ENCODE data around the gene FBLN1.
"Not testable (repeated sequence)": the region's sequence is repeated elsewhere in the genome, so short reads cannot be mapped to it uniquely, and the experiment has no call there.

Gene FBLN1

DNA sequence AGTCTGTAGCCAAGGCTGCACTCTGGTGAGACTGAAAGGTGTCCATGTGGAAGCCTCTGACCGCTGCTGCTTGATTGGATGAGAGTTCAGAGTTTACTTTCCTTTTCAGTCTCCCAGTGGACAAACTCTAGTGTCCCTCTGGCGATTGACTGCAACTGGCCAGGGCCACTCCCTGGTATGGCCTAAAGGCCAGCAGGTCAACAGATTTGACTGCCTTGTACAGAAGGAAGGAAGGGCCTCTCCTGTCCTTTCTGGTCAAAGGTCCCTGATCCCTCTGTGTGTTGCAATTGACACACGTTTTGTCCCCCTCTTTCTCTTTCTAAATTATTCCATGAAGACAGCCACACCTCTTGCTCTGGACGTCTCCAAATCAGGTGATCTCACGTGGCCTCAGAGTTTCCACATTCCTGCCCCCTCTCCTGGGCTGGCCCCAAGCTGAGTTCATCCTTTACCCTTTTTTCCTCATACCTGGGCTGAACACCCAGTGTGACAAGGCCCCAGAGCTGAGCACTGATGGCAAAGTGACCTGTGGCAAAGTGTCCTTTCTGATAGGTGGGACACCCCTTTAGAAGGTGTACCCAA lies 18.7 kb upstream of the FBLN1 start:
- TF ChIP-seq, protein P1, sequence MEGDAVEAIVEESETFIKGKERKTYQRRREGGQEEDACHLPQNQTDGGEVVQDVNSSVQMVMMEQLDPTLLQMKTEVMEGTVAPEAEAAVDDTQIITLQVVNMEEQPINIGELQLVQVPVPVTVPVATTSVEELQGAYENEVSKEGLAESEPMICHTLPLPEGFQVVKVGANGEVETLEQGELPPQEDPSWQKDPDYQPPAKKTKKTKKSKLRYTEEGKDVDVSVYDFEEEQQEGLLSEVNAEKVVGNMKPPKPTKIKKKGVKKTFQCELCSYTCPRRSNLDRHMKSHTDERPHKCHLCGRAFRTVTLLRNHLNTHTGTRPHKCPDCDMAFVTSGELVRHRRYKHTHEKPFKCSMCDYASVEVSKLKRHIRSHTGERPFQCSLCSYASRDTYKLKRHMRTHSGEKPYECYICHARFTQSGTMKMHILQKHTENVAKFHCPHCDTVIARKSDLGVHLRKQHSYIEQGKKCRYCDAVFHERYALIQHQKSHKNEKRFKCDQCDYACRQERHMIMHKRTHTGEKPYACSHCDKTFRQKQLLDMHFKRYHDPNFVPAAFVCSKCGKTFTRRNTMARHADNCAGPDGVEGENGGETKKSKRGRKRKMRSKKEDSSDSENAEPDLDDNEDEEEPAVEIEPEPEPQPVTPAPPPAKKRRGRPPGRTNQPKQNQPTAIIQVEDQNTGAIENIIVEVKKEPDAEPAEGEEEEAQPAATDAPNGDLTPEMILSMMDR (IDR thresholded peaks at IDR 0.05; ENCODE audit: low read depth, low read length) = no peak
- no peak for DNase-seq (ENCODE audit: extremely low read depth, low read depth)

DNA sequence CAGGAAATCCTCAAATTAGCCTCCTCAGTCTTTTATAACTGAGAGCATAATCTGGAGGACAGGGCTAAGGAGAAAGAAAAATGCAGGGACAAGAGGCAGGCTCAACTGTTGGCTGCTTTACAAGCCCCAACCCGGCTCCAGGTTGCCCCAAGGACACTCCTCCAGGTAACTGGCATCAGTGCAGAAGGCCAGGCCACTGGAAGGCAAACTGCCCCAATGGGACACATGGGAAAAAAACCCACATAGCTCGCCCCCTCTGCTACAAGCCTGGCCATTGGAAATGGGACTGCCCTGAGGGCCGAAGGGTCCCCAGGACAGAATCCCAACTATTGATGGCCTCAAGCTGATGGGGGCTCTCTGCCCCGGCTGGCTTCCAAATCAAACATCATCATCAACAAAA lies 17.9 kb upstream of the FBLN1 start:
- DNase-seq (ENCODE audit: extremely low read depth, low read depth) = no peak
- TF ChIP-seq, protein P1 (IDR thresholded peaks at IDR 0.05; ENCODE audit: low read depth, low read length) = no peak

DNA sequence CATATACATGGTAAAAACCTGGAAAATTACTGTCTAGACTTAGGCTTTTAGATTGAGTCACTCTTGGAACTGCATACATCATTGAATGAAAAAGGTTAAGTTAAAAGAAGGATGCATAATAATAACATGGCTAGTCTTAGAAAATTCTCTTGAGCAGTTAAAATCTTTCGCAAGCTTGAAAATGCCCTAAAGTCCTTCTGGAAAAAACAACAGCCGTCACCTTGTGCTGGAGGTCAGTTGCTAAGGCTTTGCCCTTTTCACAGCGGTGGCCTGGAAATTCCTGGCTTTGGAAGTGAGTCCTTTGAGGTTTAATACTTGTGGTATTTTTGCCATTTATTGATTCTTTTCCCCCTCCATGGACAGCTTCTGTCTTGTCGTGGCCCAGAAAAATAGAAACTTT lies 17.4 kb upstream of the FBLN1 start:
- TF ChIP-seq, protein P1 (IDR thresholded peaks at IDR 0.05; ENCODE audit: low read depth, low read length) = no peak
- DNase-seq (ENCODE audit: extremely low read depth, low read depth) = no peak

DNA sequence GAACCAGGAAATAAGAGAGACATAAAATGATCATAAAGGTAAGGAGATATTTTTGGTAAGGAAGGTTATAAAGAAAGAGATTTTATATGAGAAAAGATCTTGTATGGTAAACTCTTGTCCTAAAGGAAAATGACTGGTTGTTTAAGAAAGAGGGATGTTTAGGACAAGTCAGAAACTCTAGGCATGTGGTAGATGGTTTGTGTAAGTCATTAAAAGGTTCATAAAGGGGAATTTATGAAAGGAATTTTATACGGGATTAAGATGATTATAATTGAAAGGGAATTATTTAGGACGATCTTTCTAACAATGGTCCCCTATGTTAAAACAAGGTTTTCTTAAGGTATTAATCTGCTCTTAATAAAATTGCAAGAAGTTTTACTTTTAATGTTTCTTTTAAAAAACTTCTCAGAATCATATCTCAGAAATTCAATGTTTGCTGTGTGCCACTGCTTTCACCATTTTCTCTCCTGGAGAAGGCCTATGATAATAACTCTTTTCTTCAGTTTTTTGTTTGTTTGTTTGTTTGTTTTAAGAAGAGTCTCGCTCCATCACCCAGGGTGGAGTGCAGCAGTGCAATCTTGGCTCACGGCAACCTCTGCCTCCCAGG lies 13.8 kb upstream of the FBLN1 start:
- no peak for DNase-seq (ENCODE audit: extremely low read depth, low read depth)
- TF ChIP-seq, protein P1 (IDR thresholded peaks at IDR 0.05; ENCODE audit: low read depth, low read length) = no peak

DNA sequence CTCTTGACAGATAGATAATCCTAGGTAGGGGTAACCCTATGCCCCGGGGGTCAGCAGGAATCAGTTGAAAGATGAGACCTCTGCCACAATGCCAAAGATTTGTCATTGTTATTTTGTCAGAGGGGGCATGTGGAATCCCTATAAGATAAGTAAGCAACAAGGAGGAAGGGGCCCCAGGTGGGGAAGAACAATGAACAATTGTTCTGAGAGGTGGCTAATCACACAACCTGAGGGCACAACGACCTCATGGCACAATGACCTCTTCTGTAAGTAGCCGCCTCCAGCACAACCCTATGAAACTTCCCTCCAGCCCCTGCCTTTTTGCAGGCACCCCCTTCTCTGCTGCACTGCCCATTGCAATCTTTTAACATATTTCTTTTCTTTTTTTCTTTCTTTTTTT lies 11.8 kb upstream of the FBLN1 start:
- DNase-seq (ENCODE audit: extremely low read depth, low read depth) = no peak
- TF ChIP-seq, protein P1 (IDR thresholded peaks at IDR 0.05; ENCODE audit: low read depth, low read length) = no peak

DNA sequence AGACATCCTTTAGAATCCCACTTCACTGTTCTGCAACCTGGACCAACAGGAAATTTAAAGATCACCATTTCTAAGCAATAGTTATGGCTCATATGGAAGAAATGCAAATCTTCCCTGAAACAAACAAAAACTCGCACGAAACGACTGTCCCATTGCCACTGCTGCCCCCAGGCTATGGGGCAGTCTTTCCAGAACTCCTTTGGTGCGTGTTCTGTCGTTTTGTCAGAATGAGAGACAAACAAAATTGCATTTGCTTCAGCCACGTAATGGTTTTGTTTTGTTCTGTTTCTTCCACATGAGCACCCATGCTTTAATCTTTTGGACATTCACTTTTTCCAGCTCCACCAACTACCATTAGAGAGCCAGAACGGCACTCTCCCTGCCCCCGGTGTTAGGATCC lies 10.8 kb upstream of the FBLN1 start:
- TF ChIP-seq, protein P1 (IDR thresholded peaks at IDR 0.05; ENCODE audit: low read depth, low read length) = no peak
- no peak for DNase-seq (ENCODE audit: extremely low read depth, low read depth)

DNA sequence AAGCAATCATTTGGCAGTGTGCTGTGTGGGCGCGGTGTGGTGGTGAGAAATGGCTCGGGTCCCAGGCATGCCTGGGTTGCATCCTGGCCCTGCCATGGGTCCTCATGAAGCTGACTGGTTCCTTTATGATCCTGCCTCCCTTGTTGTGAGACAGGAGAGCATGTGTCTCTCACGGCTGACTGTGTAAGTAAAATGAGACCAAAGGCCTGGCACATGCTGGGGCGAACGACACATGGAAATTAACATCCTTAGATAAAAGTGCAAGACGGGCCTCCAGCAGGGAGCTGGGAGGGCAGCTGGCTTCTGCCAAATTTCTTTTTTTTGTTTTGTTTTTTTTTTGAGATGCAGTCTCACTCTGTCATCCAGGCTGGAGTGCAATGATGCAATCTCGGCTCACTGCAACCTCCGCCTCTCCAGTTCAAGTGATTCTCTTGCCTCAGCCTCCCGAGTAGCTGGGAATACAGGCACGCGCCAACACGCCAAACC lies 9.4 kb upstream of the FBLN1 start:
- no peak for DNase-seq (ENCODE audit: extremely low read depth, low read depth)
- TF ChIP-seq, protein P1 (IDR thresholded peaks at IDR 0.05; ENCODE audit: low read depth, low read length) = no peak

DNA sequence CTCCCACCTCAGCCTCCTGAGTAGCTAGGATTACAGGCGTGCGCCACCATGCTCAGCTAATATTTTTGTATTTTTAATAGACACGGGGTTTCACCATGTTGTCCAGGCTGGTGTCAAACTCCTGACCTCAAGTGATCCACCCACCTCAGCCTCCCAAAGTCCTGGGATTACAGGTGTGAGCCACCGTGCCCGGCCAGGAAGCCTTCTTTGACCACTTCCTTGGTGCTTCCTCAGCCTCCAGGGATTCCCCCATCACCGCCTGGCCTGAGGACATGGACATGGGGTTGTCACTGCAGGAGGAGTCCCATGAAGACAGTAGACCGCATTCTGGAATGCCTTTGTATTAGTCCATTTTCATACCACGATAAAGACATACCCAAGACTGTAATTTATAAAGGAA lies 8.4 kb upstream of the FBLN1 start:
- DNase-seq (ENCODE audit: extremely low read depth, low read depth) = not testable (repeated sequence)

DNA sequence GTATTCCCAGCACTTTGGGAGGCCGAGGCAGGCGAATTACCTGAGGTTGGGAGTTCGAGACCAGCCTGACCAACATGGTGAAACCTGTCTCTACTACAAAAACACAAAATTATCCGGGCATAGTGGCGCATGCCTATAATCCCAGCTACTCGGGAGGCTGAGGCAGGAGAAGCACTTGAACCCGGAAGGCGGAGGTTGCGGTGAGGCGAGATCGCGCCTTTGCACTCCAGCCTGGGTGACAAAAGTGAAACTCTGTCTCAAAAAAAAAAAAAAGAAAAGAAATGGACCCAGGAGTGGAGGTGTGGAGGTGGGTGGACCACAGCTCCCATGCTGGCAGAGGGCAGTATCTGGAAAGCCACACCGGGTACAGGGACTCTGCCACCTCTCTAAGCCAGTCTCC lies 7.1 kb upstream of the FBLN1 start:
- not testable (repeated sequence) for DNase-seq (ENCODE audit: extremely low read depth, low read depth)
